GM19438 (cell line): ENCODE measurements around the gene PFKFB1.
"Not testable (repeated sequence)": the region's sequence is repeated elsewhere in the genome, so short reads cannot be mapped to it uniquely, and the experiment has no call there.

Experiments used
- ATAC-seq: cut with Tn5 transposase; IDR thresholded peaks from one replicate; pipeline ENCODE4 v1.9.1; 2021; ENCODE audit warnings: low read depth; ENCODE audit not compliant: unreplicated experiment

PFKFB1 gene

DNA sequence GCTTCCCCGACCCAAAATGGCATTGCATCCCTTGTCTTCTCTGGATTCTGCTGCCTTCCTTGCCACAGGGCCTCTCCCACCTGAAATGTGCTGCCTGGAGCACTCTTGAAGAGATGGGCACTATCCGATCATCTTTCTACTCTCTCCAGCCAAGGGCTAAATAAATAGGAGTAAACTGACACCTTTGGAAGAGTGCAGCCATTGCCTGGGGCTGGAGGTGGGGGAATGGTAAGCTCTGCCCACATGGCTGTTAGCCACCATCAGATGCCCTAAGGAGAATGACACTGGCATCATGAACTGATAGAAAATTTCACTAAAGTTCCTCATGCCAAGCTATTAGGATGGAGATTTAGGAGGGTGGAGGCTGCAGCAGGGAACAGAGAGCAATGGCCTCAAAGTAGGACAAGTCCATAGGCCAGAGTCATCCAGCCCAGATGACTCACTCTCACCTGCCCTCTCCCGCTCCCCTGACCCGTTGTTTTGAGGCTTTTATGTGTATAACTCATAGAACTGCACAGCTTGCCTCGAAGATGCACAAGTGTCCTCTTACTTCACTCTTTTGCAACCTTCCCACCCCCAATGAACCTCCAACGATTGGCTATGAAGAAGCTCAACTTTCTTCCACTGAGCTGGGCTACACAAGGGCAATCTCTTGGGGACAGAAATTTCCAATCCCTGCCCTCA, 822 bp upstream of the PFKFB1 start:
- ATAC-seq, result no peak

DNA sequence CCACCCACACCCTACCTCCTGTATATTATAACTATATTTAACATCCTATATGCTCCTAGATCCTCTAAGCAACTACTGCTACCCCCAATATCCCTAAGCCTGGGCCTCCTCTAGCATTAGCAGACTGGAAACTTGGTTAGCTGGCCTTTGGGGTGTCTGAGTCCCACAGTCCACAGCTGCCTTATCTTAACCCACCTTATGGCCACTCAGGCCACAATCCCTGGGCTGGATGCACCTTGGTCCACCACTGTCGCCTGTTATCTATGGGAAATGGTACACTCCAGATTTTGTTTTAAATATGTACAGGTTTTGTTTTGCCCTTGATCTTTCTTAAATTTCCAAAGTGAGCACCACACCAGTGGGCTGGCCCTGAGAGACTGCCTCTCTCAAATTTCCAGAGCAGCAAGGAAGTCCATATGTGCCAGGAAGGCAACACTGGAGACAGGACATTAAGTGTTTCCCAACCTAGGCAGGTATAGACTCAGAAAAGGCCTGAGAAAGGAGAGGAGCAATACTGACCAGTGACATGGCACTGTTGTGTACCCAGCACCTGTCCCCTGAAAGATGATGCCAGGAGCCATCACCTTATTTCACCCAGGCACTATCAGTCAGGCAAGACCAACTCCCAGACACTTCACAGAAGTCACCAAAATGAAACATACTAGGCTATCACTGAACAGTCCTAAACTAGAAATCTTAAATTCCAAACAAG, 921 bp downstream of the PFKFB1 start:
- no peak for ATAC-seq

DNA sequence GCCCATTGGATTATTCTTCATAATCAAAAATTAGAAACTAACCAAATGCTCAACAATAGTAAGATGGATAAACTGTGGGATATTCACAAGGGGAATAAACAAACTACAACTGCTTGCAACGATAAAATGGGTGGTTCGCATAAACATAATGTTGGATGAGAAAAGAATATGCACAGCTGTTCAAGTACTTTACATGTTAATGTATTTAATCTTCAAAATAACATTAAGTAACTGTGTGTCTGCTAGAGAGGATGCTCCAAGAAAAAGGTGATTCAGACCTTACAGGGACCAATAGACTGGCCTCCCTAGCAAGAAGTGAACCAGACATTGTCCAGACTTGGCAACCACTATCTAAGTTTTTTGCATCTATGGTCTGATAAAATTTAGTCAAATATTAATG, 2.3 kb downstream of the PFKFB1 start:
- ATAC-seq, result no peak

DNA sequence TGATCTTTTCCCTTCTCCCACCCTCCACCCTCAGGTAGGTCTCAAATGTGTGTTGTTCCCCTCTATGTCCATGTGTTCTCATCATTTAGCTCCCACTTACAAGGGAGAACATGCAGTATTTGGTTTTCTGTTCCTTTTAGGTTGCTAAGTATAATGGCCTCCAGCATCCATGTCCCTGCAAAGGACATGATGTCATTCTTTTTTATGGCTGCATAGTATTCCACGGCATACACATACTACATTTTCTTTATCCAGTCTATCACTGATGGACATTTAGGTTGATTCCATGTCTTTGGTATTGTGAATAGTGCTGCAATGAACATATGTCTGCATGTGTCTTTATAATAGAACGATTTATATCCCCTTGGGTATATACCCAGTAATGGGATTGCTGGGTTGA, 10.7 kb downstream of the PFKFB1 start:
- ATAC-seq, result not testable (repeated sequence)

DNA sequence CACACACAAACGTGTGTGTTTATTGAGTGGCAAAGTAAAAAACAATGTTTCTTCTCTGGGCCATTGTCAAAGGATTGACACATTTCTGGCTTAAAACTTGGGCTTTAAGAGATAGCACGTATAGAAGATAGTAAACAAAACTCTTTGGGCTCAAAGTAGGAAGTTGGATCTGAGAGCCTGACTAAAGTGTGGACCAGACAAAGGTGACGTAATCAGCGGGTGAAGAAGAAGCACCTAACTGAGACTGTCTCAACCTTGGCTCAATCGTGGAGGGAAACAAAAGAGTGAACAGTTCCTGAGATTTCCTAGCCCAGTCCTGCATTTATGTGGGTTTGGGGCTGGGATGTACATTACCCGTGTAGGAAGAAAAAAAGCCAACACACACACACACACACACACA, 13.7 kb downstream of the PFKFB1 start:
- no peak for ATAC-seq

DNA sequence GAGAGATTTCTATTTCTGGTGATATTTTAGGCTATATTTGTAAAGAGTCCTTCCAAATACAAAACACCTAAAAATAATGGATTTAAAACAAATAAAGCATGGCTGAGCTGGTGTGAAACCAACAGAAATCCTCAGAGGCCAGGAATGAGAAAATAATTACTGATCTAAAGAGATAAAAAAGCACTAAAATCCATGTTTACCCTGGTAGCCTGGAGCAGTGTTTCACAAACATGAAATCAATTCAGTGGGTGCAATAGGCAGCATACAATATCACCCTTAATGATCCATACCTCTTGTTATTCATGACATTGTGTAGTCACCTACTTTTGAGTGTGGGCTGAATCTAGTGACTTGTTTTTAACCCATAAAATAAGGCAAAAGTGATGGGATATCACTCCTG, 14.6 kb downstream of the PFKFB1 start:
- ATAC-seq, result no peak

DNA sequence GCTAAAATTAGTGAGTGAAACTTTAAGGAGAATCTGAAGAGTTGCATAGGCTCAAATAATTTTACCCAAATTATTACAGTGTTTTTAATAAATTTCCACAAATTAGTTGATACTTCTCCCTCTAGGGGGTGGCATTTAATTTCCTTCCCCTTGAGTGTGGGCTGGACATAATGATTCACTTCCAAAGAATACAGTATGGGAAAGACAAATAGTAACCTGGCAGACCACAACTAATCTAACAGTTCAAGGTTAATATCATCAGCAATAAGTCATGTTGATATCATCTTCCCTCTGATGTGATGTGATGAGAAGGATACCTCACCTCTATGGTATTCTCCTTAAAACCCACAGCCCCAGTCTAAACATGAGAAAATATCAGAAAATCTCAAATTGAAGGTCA, 15.5 kb downstream of the PFKFB1 start:
- no peak for ATAC-seq

DNA sequence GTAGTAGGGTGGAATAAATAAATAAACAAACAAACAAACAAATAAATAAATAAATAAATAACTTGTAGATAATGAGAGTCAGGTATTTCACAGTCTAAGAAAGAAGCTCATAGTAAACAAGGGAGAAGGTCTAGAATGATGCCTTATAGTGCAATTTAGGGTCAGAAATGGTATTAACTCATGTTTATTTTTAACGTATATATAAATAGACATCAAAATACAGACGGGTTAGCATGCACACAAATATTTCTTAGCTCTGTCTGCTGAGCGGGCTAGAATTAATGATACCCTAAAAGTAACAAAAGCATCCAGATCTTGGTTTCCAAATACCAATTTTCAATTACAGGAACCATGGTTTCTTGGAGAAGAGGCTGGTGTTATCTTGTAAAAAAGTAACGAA, 16.6 kb downstream of the PFKFB1 start:
- no peak for ATAC-seq

DNA sequence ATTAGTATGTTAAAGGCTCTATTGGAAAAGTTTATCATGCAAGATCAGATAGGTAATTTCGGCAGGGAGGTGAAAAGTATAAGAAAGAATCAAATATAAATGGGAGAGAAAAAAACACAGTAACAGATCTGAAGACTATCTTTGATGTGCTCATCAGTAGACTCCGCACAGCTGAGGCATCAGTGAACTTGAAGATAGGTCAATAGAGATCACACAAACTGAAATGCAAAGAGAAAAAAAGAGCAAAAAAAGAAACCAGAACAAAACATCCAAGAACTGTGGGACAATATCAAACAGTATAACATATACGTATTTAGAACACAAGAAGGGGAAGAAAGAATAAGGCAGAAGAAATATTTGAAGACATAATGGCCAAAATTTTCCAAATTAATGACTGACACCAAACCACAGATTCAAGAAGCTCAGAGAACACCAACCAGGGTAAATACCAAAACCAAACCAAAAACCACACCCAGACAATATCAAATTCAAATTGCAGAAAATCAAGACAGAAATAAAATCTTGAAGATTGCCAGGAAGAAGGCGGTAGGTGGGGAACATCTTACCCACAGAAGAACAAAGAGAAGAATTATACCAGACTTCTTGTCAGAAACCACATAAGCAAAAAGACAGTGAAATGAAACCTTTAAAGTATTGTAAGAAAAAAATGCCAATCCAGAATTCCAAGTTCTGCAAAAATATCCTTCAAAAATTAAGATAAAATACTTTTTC, 29.1 kb downstream of the PFKFB1 start:
- ATAC-seq, result no peak

DNA sequence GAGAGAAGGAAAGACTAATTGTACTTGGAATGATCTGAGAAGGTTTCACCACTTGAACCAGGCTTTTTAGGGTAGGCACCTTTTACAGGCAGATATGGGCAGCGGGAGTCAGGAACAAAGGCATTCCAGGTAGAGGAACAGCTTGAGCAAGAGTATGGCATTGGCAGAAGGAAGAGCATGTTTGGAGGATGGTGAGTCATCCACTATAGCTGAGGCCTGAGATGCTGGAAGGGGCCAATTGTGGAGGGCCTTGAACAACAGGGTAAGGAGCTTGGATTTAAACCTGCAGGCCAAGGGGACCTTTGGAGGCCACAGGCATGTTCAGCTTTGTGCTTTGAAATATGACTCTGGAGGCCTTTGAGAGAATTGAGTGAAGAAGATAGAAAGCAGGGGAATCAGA, 32.2 kb downstream of the PFKFB1 start:
- ATAC-seq, result no peak

DNA sequence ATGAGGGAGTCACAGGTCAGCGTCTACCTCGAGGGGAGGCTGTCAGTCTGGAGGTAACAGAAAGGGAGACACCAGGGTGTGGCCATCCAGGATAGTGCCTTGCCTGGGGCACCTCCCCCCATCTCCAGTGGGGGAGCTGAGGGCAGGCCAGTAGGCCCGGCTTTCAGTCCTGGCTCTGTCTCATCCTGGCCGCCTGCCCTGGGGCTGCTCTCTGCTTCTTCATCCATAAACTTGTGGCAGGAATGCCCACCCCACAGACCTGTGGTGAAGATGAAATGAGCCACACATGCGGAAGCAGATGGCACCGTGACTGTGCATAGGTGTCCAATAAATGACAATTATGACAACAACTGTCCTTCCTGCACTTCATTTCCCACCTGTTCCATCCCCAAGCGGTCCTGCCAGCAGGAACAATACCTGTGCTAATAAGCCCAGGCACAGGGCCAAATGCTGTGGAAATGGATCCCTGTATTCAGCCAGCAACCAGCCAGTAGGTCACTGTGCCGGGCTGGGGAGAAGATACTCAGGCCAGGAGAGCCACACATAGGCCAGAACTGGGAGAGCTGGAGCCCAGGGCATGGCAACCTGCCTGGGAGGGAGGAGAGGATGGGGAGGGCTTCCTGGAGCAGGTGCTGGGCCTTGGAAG, 43.1 kb downstream of the PFKFB1 start:
- ATAC-seq, result no peak

DNA sequence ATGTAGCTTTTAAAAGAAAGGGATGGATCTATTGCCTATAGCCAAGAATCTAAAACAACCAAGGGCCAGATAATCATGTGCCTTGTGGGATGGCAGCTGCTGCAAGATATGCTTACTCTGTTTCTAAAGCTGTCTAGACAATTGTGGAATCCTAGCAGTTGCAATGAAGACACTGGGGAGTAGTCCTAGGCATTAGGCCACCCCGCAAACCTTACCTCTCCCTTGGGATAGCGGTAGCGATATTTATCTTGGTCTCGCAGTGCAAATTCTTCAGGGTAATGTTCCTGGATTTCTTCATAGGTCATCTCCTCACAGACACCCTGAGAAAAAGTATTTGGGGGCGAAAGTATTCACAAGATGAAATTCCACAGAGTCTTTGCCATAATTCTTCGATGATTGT, 48.8 kb downstream of the PFKFB1 start:
- no peak for ATAC-seq

DNA sequence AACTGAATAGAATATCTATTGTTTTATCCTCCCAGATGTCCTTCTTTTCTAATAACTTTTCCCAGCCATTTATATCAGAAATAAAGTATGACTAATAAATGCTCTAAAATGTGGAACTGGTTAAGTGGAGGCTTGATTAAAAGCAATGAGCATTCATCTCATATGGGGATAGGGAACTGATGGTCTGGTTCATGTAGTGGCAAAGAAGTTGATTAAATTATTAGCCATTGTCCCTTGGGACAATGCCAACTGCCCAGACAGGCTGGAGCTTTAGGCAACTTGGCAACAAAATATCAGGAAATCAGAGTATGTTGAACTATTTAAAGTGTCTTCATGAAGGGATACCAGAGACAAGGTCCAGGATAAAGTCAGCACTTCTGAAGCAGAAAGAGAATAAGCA, 49.2 kb downstream of the PFKFB1 start:
- no peak for ATAC-seq

DNA sequence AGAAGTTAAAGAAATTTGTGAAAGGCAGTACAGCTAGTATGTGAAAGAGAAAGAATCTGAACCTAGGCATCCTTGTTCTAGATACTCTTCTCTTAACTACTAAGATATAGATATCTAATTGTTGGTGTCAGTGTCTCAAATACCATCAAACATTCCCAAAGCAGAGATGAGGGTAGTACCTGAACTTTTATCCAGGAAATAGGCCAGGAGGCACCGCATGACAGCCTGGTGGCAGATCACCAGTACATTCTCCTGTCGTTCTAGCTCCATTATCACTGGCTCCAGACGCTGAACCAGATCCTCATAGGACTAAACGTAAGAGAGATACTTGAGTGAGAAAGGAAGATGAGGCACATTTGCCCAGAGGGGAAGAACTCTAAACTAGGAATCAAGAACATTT, 56.6 kb downstream of the PFKFB1 start:
- no peak for ATAC-seq

DNA sequence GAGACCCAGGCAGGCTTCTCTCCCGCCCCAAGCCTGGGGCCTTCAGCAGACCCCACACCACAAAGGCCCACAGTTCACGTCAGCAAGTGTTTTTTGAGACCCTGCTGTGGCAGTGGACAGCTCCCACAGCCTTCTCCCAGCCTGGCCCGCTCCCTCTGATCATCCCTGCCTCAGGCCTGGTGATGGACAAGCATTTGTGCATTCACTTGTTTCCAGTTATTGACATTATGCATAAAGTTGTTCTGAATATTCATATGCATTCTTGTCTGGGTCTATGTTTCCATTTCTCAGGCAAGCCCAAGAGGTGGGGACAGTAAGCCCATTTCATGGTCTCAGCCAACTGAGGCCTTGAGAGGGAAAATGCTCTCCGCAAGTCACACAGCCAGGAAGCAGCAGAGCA, 58.7 kb downstream of the PFKFB1 start:
- ATAC-seq, result no peak

DNA sequence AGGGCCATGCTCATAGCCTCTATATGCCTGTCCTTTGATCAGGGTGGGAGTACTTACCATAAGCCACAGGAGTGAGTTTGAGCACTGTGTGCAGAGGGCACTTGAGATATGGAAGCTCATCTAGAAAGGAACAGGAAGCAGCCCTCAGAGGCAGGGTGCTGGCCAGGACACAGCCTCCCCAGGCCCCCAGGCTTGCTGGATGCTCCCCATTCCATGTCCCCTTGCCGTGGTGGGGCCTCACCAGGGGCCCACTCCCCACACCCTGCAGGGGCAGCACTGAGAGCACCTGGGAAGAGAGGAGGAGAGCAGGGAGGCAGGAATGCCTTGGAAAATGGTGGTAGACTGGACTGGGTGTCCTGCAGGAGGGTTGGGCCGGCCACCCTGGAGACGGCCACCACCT, 59.1 kb downstream of the PFKFB1 start:
- no peak for ATAC-seq

DNA sequence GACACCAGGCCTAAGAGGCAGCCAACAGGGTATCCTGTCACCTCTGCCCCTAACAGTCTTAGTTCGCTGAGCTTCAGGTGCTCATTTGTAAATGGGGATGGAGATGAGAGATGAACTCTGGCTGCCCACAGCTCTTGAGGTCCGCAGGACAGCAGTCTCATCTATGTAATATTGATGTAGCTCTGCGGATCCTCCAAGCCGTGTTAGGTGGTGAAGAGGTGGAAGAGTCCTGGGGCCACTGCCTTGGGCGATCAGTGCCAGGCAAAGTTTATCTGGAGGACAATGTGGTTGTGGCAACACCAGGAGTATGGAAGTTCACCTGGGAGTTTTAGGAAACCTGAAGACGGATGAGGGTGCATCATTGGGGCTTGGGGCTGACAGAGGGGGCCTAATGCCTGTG, 59.9 kb downstream of the PFKFB1 start:
- ATAC-seq, result no peak

DNA sequence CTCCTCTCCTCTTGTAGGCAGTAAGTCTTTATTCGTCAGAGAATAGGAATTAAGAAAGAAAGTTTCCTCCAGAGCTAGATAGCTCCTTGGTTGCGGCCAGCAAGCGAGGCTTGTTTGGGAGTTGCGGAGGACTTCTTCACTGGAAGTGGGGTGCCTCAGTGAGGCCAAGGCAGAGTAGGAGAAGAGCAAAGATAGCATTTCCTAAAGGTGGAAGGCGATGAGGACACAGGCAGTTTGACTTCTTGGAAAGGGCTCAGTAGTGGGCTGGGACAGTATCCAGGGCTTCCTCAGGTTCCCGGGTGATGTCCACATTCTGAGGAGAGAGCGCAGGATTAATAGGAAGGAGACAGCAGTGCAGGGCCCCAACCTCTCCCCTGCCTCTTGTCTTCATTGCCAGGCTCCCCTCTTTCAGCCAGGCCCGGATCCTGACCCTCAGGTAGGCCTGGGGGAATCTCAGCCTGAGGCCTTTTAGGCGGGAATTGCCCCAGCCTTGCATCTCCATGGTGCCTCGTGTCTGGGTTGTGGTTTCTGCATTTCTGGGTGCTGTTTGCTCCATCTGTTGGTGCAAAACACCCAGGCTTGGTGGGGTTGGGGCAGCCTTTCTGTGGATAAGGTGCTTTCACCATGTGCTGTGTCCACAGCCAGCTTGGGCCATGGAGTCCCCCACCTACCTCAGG, 60.7 kb downstream of the PFKFB1 start:
- no peak for ATAC-seq

DNA sequence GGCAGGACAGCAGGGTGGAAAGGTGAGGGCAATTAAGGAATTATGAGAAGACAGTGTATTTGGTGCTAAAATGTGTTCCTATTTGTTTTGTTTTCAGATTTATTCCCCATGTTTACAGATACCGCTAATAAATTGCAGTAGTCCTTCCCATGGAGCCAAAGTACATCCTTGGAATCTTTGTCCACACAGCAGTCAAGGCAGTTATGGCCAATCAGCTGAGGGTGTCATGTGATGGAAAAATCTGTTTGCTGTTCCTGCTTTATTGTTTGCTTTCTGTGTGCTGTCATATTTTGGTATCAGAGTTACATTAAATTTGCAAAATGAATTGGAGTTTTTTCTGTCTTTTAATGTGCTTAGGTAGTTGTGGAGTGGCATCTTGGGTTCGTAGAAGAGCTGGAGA, 62.9 kb downstream of the PFKFB1 start:
- no peak for ATAC-seq

DNA sequence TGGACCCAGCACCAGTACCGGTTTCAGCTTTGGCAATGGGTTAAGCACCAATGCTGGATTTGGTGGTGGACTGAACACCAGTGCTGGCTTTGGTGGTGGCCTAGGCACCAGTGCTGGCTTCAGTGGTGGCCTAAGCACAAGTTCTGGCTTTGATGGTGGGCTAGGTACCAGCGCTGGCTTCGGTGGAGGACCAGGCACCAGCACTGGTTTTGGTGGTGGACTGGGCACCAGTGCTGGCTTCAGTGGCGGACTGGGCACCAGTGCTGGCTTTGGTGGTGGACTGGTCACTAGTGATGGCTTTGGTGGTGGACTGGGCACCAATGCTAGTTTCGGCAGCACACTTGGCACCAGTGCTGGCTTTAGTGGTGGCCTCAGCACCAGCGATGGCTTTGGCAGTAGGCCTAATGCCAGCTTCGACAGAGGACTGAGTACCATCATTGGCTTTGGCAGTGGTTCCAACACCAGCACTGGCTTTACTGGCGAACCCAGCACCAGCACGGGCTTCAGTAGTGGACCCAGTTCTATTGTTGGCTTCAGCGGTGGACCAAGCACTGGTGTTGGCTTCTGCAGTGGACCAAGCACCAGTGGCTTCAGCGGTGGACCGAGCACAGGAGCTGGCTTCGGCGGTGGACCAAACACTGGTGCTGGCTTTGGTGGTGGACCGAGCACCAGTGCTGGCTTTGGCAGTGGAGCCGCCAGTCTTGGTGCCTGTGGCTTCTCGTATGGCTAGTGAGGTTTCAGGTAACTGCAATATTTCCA, 63.5 kb downstream of the PFKFB1 start:
- ATAC-seq, result no peak
